ENCODE data around the gene CEP250.
A peak's percentile ranks its signal among the peaks of the same experiment; 100 is the strongest.
"Not testable (repeated sequence)": the region's sequence is repeated elsewhere in the genome, so short reads cannot be mapped to it uniquely, and the experiment has no call there.

The CEP250 gene

DNA sequence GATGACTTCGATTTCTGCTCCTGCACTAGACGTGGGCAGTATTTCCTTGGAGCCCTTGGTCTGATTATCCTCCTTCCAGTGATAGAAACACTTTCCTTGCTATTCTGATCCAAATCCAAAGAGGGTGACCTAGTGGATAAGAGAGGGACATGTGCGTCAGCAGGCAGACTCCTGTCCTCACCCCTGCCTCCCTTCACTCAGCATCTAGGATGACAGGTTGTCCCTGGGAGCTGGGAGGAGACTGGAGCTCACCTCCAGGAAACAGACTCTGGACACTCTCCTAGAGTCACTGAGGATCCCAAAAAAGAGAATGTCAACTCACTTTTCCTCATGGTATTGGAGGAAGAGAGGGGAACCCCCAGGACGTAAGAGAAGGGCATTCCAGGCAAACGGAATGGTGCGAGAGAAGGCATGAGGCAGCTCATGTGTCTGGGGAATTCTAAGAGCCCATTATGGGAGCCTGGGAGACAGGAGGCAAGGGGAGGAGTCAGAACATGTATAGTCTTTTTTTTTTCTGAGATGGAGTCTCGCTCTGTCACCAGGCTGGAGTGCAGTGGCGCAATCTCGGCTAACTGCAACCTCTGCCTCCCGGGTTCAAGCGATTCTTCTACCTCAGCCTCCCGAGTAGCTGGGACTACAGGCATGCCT lies 71.8 kb downstream of the CEP250 start:
- DNase-seq, result no peak

- no peak for DNase-seq
Measured at GRCh38 chr20:35529552-35529951, 74.2 kb downstream of the CEP250 start, which contains the start of gene C20orf173. Gene C20orf173 (minus strand): TSS chr20:35529652. CDS start chr20:35529373, 279 bp downstream.

- DNase-seq, result peak; percentile 30
Measured at GRCh38 chr20:35539756-35540212, 84.4 kb downstream of the CEP250 start.

- DNase-seq, result no peak
Measured at GRCh38 chr20:35541118-35541782, 85.9 kb downstream of the CEP250 start.

GRCh38 chr20:35541783-35542662 lies 86.6 kb downstream of the CEP250 start, which contains the start of gene ERGIC3:
Gene ERGIC3 (plus strand): TSS chr20:35542078. CDS start chr20:35542098, 20 bp downstream.
- peak; percentile 99 for DNase-seq

DNA sequence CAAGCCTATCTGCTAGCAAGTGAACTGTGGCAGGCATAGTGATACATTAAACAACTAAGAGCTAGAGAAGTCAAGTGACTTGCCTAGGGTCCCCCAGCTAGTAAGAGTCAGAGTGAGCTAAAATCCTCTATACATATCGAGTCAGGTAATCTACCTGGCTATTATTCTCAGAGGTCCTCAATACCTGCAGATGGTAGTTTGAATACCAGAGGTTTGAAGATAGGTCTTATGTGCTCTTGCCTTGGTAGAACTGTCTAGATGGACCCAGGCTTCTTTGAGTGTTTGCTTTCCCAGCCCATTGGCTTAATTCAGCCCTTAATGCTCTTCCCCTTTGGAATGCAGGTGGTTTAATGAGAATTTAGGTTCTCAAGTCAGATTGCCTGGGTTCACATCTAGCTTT lies 87.6 kb downstream of the CEP250 start:
- no peak for DNase-seq

GRCh38 chr20:35544436-35544835 lies 89.0 kb downstream of the CEP250 start:
- DNase-seq, result no peak

DNA sequence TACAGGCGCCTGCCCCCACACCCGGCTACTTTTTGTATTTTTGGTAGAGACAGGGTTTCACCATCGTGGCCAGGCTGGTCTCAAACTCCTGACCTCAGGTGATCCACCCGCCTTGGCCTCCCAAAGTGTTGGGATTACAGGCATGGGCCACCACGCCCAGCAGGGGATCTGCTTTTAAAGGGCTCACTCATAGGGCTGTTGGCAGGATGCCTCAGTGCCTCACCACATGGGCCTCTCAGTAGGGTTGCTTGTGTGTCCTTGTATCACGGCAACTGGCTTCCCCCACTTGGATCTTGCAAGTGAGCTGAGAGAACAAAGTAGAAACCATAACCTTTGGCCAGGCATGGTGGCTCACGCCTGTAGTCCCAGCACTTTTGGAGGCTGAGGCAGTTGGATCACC lies 89.5 kb downstream of the CEP250 start:
- not testable (repeated sequence) for DNase-seq

- no peak for DNase-seq
Measured at GRCh38 chr20:35546127-35546526, 90.7 kb downstream of the CEP250 start.

- DNase-seq, result no peak
Measured at GRCh38 chr20:35547329-35547728, 91.9 kb downstream of the CEP250 start.

DNA sequence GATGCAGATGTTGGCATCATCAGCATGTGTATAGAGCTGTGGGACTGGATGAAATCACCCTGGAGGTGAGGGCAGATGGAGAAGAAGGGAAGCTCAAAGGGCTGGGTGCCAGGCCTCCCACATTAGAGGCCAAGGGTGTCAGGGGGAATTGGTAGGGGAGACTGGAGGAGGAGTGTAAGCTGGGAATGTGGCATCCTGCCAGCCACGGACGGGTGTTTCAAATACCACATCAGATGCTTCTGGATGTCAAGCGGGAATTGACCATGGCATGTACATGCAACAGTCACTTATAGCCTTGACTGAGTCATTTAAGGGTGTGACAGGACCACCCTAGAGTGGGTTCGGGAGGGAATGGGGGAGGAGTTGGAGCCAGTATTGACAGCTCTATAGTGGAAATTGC lies 96.1 kb downstream of the CEP250 start:
- DNase-seq, result no peak

- DNase-seq, result no peak
Measured at GRCh38 chr20:35552914-35553313, 97.5 kb downstream of the CEP250 start.

DNA sequence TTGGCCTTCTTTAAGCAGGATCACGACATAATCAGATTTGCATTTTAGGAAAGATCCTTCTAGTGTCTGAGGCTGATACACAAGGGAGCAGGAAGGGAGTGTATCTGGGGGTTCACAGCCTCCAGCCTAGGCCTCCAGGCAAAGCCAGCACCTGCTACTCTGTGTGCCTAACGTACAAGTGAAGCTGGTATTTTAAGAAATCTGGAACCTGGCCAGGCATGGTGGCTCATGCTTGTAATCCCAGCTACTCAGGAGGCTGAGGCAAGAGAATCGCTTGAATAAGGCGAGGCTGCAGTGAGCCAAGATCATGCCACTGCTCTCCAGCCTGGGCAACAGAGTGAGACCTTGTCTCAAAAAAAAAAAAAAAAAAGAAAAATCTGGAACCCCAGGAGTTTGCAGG lies 100.1 kb downstream of the CEP250 start:
- DNase-seq, result not testable (repeated sequence)

DNA sequence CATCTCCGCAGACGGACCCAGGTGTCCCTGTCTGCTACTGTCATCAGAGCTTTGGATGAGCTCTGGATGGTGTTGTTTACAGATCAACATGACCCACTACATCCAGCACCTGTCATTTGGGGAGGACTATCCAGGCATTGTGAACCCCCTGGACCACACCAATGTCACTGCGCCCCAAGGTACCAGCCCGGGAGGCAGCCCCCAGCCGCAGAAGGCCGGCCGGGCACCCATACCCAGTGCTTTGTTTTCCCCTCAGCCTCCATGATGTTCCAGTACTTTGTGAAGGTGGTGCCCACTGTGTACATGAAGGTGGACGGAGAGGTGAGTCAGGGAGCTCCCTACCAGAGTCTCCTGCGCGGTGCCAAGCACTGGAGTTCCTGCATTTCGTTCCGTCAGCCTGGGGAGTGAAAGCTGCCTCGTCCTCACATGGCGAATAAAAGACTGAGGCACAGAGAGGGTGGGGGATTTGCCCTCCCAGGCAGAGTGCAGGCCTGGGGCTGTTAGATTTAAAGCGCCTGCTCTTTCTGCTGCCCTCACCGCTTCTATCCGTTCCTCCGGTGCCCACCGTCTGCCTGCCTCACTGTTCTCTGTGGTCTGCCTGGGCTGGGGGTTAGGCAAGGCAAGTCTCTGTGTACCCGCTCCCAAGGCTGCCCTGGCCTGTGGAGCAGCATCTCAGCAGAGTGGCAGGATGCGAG lies 100.7 kb downstream of the CEP250 start:
- DNase-seq, result no peak

DNA sequence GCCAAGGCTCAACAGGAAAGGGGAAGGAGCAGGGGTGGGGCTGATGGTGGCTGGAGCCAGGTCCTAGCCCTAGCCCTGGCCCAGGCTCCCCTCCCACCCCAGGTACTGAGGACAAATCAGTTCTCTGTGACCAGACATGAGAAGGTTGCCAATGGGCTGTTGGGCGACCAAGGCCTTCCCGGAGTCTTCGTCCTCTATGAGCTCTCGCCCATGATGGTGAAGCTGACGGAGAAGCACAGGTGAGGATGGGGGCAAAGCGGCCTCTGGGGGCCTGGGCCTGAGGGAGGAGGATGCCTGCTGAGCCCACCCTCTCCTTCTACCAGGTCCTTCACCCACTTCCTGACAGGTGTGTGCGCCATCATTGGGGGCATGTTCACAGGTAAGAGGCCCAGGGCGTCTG lies 101.5 kb downstream of the CEP250 start:
- no peak for DNase-seq

- no peak for DNase-seq
Measured at GRCh38 chr20:35558451-35558850, 103.1 kb downstream of the CEP250 start.

DNA sequence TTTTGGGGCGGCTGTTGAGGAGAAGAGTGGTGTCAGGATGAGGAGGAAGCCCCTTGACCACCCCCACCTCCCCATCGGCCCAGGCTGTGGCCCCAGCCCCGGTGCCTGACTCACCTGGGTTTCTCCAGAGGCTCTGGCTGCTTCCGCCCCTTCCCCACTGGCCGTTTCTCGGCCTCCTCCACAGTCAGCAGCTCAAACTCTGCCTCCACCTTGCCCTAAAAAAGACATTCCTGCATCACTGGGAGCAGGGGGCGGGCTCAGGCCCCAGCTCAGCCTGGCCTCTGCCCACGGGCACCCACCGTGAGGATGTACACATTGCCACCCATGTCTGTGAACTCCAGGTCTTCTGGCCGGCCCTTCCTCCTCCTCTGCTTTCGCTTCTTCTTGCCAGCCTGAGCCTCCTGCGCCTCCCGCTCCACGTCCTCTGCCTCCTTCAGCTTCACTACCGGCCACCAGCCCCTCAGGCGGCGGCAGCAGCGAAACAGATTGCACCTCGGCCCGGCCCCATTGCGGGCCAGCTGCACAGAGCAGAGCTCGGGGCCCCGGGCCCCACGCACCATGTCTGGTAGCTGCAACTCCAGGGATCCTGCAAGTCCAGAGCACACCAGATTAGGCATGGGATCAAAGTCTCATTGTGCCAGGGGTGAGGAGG lies 103.8 kb downstream of the CEP250 start:
- DNase-seq, result no peak

DNA sequence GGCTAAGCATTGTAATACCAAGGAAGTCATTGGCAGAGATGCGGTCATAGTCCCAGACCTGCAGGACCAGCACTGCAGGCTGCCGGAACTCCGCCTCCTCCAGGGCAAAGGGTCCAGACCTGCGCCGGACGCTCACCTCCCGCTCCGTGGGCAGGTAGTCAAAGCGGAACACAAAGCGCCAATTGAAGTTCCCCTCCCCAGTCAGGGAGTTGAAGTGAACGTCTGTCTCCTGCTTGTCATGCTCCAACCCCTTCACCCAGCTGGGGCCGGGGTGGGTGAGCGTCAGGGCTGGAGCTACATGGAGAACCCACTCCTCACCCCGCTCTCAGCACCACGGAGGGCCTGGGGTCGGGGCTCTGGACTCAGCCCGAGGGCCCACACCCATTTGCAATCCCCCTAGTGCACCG lies 104.7 kb downstream of the CEP250 start:
- no peak for DNase-seq

- DNase-seq, result no peak
Measured at GRCh38 chr20:35560541-35560940, 105.1 kb downstream of the CEP250 start.

GRCh38 chr20:35561268-35561667 lies 105.9 kb downstream of the CEP250 start:
- no peak for DNase-seq

DNA sequence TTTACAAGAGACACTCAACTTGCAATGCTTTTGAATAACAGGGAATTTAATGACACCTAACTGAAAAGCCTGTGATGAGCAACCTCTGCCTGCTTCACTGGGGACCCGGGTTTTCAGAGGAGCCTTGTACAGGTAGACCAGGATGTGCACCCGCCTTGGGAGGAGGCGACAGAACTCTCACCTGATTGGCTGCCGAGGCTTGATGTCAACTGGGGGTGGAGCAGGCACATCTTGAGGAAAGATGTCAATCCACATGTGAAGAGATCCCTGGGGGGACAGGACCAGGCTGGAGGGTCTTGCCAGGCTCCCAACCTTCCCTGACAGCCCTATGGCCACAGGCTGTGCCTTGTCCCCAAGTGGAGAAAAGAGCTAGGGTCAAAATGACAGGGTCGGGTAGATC lies 106.3 kb downstream of the CEP250 start:
- DNase-seq, result no peak

DNA sequence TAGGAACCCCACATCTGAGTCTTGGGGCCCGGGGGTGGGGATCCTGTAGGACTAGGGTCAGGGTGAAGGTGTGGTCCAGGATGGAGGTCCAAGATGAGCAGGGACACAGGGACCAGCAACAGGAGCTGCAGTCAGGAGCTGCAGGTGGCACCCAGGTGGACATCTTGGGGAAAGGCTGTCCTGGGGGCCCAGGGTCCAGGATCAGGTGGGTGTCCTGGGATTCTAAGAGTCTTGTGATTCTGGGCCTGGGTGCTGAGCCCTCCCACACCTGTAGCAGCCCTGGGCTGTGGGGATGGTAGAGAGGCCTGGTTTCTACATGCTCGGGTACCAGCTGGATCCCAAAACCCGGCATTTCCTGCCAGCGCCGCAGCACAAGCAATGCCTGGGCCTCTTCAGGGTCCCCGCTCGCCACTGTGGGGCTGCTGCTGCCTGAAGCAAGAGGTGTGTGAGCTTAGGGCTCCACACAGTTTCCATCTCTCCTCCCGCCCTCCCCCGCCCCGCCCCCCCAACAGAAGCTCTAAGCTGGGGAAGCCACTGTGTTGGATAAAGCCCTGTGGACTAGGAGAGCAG lies 107.2 kb downstream of the CEP250 start:
- no peak for DNase-seq
